K562 treated with DMSO at 1 percent for 12 hours (cell line): ENCODE data around the gene MRAP. TPM values are rescaled to one million over a fixed set of nuclear protein-coding genes. Genes with fewer than 3 reads are reported as not detected.

Experiments
- total RNA-seq: library from RNA; unstranded; fragments of 300-600 nt; gene quantifications from 2 replicates; pipeline ENCODE4 v1.2.3, GENCODE V29; 2022; ENCODE audit not compliant: insufficient read depth

The MRAP gene
- not detected in 2 replicates for total RNA-seq

DNA sequence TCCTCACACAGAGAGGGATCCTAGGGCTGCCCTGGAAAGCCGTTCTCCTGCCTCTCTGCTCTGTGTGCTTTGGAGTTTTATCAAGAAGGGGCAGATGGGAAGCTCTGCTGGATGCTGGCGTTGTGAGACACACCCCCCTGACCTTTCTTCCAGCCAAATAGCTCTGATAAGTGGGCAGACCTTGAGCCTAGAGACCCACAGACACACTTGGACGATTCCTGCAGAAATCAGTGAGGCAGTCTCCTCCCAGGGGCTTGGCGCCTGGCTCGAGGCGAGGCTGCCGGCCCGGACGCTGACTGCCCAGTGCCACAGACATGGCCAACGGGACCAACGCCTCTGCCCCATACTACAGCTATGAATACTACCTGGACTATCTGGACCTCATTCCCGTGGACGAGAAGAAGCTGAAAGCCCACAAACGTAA, at the start of gene MRAP:
Gene MRAP, plus strand, starts transcription at position 198 of the 424 bp plus-strand sequence. Its CDS starts 117 bp downstream, at position 315.

DNA sequence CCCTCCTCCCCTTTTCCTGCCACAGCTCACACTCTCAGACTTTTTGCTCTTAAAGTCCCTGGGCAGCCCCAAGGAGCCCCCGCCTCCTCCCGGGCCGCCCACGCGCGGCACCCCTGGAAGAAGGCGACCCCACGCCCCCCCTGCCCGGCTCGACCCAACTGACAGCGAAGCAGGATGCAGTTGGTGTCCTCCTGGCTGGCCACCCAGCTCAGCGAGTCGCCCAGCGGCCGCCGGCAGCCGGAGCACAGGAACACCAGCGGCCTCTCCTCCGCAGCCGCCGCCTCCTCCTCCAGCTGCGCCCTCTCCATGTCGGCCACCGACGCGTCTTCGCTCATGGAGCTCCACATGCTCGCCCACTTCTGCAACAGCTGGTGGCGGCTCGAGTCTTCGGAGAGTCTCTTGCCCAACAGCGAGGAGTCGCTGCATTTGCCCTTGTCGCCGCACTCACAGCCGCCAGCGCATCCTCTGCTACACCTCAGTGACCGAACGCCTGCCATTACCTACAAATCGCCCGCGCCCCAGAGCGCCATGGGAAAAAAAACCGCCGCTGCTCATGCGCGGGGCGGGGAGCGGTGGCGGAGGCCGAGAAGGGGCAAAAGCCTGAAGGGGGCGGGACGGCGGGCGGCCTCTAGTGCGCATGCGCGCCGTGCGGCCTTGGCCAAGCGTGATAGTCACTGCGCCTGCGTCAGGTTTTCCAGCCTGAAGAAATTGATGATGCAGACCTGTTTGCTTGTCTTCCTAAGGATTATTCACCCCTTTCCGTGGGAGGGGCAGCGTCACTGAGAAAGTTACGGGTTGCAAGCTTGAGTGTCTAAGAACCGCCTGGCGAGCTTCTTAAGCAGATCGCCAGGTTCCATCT, 19.9 kb upstream of the MRAP start, which contains the start of gene MIS18A:
Gene MIS18A, minus strand, starts transcription at position 532 of the 859 bp plus-strand sequence. Its CDS starts 35 bp downstream, at position 497.

Other genes with a start within 250 kb of the MRAP start
- 40.4 and 57.1 TPM in 2 replicates for gene MIS18A, start 19.8 kb upstream of the MRAP start, total RNA-seq
- 1.7 and 6.5 TPM in 2 replicates for gene URB1, start 94.2 kb downstream of the MRAP start, total RNA-seq
- not detected in 2 replicates for gene EVA1C, start 113.9 kb downstream of the MRAP start, total RNA-seq